Gastroesophageal sphincter (tissue), 4 donors: ENCODE measurements around the gene HMGB1. TPM values are rescaled to one million over a fixed set of nuclear protein-coding genes. Genes with fewer than 3 reads are reported as not detected.

Source experiments
- ATAC-seq: fragments of 150-250 bp; one replicate; pipeline ENCODE4 v1.9.1; 2016; ENCODE audit warnings: mild to moderate bottlenecking, moderate library complexity
- H3K27ac ChIP-seq, 4 donors: fragments of 200-600 bp; sonication (generic) in 3 of 4; 1 replicate in 3 of 4; 2 replicates in 1 of 4; pipeline ENCODE4 v1.5.1; 2016 to 2019
- H3K27me3 ChIP-seq: fragments of 200-600 bp; sonication (generic); one replicate; pipeline ENCODE4 v1.5.1; 2019
- H3K36me3 ChIP-seq, 2 donors: fragments of 200-600 bp; sonication (generic); one replicate each; pipeline ENCODE4 v1.5.1; 2019; ENCODE audit warnings: control low read depth in 1 of 2
- H3K4me1 ChIP-seq, 3 donors: fragments of 200-600 bp; sonication (generic); 1 replicate in 2 of 3; 2 replicates in 1 of 3; pipeline ENCODE4 v1.5.1; 2016 to 2019; ENCODE audit warnings: control low read depth in 2 of 3
- H3K4me3 ChIP-seq, 2 donors: fragments of 200-600 bp; sonication (generic); one replicate each; pipeline ENCODE4 v1.5.1; 2019; ENCODE audit warnings: mild to moderate bottlenecking in 1 of 2, moderate library complexity in 1 of 2
- H3K9me3 ChIP-seq, 3 donors: fragments of 200-600 bp; sonication (generic); one replicate each; pipeline ENCODE4 v1.5.1; 2017 to 2019; ENCODE audit warnings: control low read depth in 2 of 3
- EP300 ChIP-seq: sonication (generic); formaldehyde crosslinking; IDR thresholded peaks from one replicate; pipeline ENCODE4 v1.6.1; 2017; ENCODE audit warnings: antibody characterized with exemption, mild to moderate bottlenecking
- POLR2A ChIP-seq, 2 donors: fragments of 450-650 bp; IDR thresholded peaks; one replicate each; pipeline ENCODE4 v1.6.1; 2017; ENCODE audit warnings: antibody characterized with exemption in 2 of 2, mild to moderate bottlenecking in 2 of 2, moderate library complexity in 1 of 2
- POLR2AphosphoS5 ChIP-seq: sonication (generic); formaldehyde crosslinking; IDR thresholded peaks from one replicate; pipeline ENCODE4 v1.6.1; 2017; ENCODE audit warnings: antibody characterized with exemption
- WGBS, 2 donors: methylation state at CpG; one replicate each; pipeline ENCODE4 v1.1.5; 2018; ENCODE audit warnings: low coverage in 1 of 2; 5-methylcytosine and 5-hydroxymethylcytosine counted together
- total RNA-seq, 4 donors: library from RNA; depleted of rRNA; stranded (reverse); fragments of >200 nt; gene quantifications; one replicate each; pipeline ENCODE4 v1.1.0, GENCODE V29; 2016
- TF ChIP-seq, protein P1 (sequence below), 4 experiments: fragments of 200-600 bp in 2 of 4; fragments of 450-650 bp in 2 of 4; sonication (generic) in 1 of 4; IDR thresholded peaks; one replicate each; pipeline ENCODE4 v1.5.1; 2017 to 2019; ENCODE audit warnings: antibody characterized with exemption in 4 of 4, mild to moderate bottlenecking in 2 of 4, moderate library complexity in 2 of 4

Gene HMGB1
- total RNA-seq, 4 donors from 2014 or later: 255 to 350 (median 337) TPM

DNA sequence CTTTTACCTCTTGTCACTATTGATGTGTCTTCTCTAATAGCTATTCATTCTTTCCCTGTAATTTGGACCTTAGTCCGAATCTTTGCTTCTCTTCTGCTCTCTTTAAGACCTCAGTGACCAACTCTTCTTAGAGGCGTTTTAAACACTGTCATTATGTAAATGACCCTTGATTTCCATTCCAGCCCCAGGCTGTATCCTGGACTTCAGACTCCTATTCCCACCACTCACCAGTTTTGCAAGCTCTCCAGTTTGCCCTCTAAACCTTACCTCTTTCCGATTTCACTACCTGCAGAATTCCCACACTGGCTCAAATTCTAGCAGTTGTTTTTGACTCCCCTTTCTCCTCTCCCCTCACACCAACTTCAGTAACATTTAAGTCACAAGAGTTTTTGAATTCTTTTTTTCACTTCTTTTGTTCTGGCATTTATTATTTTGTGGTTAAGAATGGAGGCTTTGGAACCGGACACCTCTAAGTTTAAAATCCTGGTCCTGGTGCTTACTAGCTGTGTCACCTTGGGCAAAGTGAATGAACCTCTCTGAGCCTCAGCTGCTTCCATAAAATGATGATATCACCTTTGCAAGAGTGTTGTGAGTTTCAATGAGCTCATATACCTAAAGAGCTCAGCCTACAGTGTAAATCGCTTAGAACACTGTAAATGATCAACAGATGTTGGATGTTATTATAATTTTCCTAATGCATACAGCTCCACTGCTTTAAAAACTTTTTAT lies 13.6 kb upstream of the HMGB1 start:
- no peaks in the 10 kb centered on the region for H3K4me1 ChIP-seq
- no peak for ATAC-seq
- H3K27me3 ChIP-seq: no peaks in the 10 kb centered on the region
- 86 to 91% methylated on average over 3 to 5 of the region's 5 CpGs for WGBS, 2 donors
- no peaks in the 10 kb centered on the region for H3K9me3 ChIP-seq
- H3K27ac ChIP-seq: no peak overlapping the region
- H3K4me3 ChIP-seq: no peak overlapping the region
- H3K36me3 ChIP-seq: no peaks in the 10 kb centered on the region
- TF ChIP-seq EP300: no peak
- TF ChIP-seq POLR2AphosphoS5: no peak

DNA sequence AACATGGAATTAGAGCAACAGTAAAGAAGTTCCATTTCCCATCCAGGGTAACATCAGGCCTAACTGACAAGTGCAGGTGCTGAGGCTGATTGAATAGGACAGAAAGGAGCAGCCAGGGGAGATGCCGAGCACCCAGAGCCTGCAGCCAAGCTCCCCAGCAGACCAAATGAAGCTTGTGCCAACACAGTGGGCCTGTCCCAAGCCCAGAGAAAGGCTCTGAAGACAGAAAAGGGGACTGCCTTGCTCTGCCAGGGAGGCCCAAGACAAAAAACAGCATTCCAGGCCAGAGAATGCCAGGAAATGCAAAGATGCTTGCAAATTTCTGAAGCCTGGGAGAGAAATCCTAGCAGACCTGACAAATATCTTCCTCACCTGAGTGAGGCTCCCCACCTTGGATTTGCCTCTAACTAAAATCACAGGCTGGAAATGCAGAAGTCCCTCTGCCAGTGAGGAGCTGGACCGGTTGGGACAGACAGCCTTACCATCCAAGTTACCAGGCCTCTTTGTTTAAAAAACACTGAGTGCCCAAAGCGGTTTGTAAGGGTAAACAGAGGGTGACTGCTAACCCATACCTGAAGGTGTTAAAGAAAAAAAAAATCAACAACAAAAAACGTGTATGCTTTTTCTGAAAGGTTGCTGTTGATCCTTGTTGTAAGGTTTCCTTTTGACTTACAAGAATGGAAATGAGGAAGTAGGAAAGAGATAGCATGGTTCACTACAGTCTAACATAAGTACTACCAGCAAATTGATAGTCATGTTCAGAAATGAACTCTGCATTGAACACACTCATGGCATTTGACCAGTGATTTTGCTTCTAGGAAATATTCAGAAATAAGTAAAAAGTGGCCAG lies 11.8 kb upstream of the HMGB1 start:
- H3K36me3 ChIP-seq: no peaks in the 10 kb centered on the region
- no peak for ATAC-seq
- TF ChIP-seq, protein P1, sequence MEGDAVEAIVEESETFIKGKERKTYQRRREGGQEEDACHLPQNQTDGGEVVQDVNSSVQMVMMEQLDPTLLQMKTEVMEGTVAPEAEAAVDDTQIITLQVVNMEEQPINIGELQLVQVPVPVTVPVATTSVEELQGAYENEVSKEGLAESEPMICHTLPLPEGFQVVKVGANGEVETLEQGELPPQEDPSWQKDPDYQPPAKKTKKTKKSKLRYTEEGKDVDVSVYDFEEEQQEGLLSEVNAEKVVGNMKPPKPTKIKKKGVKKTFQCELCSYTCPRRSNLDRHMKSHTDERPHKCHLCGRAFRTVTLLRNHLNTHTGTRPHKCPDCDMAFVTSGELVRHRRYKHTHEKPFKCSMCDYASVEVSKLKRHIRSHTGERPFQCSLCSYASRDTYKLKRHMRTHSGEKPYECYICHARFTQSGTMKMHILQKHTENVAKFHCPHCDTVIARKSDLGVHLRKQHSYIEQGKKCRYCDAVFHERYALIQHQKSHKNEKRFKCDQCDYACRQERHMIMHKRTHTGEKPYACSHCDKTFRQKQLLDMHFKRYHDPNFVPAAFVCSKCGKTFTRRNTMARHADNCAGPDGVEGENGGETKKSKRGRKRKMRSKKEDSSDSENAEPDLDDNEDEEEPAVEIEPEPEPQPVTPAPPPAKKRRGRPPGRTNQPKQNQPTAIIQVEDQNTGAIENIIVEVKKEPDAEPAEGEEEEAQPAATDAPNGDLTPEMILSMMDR (IDR thresholded peaks at IDR 0.05): no peak
- TF ChIP-seq POLR2AphosphoS5 (no peak), EP300 (no peak), POLR2A (IDR thresholded peaks at IDR 0.05) (no peak)
- WGBS, 2 donors: 71 to 73% methylated on average over 2 to 4 of the region's 4 CpGs
- H3K27me3 ChIP-seq: no peaks in the 10 kb centered on the region
- H3K4me3 ChIP-seq: no peak overlapping the region
- no peaks in the 10 kb centered on the region for H3K4me1 ChIP-seq
- no peak overlapping the region for H3K27ac ChIP-seq
- H3K9me3 ChIP-seq: no peaks in the 10 kb centered on the region

DNA sequence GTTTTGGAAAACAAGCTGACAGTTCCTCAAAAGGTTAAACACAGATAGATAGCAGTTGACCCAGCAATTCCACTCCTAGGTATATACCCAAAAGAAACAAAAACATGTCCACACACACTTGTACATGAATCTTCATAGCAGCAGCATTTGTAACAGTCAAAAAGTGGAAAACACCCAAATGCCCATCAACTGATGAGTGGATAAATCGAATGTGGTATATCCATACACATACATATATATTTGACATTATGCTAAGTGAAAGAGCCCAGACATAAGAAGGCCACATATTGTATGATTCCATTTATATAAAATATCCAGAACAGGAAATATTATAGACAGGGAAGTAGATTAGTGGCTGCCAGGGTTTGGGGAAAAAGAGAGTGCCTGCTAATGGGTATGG lies 7.9 kb upstream of the HMGB1 start:
- Histone ChIP-seq H3K4me1 (no peaks in the 10 kb centered on the region), H3K9me3 (no peaks in the 10 kb centered on the region), H3K4me3 (no peak overlapping the region), H3K36me3 (no peaks in the 10 kb centered on the region), H3K27ac (no peak overlapping the region), H3K27me3 (no peaks in the 10 kb centered on the region)
- ATAC-seq: no peak
- no peak for TF ChIP-seq POLR2AphosphoS5
- TF ChIP-seq, protein P1 (IDR thresholded peaks at IDR 0.05): no peak
- TF ChIP-seq EP300: no peak
- no peak for TF ChIP-seq POLR2A (IDR thresholded peaks at IDR 0.05)
- WGBS, 2 donors: 84 to 100% methylated on average over 1 of the region's 1 CpG

DNA sequence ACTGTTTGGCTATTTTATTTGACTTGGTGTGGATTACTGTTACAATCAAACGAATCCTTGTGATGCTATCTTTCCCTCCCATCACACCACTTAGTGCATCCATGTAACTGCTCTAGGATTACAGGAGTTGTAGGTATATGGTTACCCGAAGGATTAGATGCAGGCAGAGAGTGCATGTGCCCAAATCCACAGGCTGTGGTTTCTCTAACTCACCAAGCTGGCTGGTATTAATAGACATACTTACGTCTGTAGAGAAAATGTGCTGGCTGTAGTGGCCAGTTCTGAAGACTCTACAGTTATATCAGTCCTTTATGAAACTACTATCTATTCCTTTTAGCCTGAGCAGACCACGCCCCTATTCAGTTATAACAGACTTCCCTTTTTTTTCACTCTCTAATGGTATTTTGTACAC lies 1.1 kb upstream of the HMGB1 start:
- Histone ChIP-seq H3K36me3 (peaks cover 0 to 14% of the 10 kb centered on the region in 2 donors), H3K27ac (no peak overlapping the region), H3K4me1 (peaks cover 11 to 25% (median 14%) of the 10 kb centered on the region in 3 donors), H3K27me3 (no peaks in the 10 kb centered on the region), H3K9me3 (no peaks in the 10 kb centered on the region), H3K4me3 (no peak overlapping the region)
- TF ChIP-seq EP300 (no peak), POLR2AphosphoS5 (no peak), POLR2A (IDR thresholded peaks at IDR 0.05) (no peak)
- TF ChIP-seq, protein P1 (IDR thresholded peaks at IDR 0.05): no peak
- 43 to 62% methylated on average over 3 to 4 of the region's 4 CpGs for WGBS, 2 donors
- ATAC-seq: no peak

DNA sequence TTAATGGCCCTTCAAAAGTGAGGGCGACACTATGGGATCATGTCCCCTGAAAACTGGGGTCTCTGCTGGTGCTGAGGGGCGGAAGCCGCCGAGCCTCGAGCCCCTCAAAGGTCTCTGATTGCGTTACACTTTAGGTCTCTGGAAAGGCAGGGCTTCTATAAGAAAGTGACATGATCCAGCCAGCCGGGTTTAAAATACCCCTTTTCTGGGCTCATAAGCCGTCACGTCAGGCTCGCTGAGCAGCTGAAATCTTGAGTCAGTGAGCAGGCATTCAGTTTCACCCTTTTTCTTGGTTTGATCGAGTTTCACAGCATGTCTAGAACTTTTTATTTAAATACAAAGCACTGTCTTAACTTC lies 600 bp upstream of the HMGB1 start:
- WGBS, 2 donors: 7 to 15% methylated on average over 5 of the region's 11 CpGs
- ATAC-seq: no peak
- no peak for TF ChIP-seq POLR2AphosphoS5
- TF ChIP-seq EP300: no peak
- TF ChIP-seq, protein P1 (IDR thresholded peaks at IDR 0.05): no peak
- TF ChIP-seq POLR2A (IDR thresholded peaks at IDR 0.05): no peak

More for the DNA sequence above, 600 bp upstream of the HMGB1 start:
- peaks cover 11 to 30% (median 14%) of the 10 kb centered on the region in 3 donors for H3K4me1 ChIP-seq
- H3K27ac ChIP-seq: no peak overlapping the region
- H3K36me3 ChIP-seq: peaks cover 0 to 15% of the 10 kb centered on the region in 2 donors
- no peaks in the 10 kb centered on the region for H3K27me3 ChIP-seq
- H3K4me3 ChIP-seq: no peak overlapping the region
- H3K9me3 ChIP-seq: no peaks in the 10 kb centered on the region
